PC-9 (cell line): ENCODE results near the gene ELAVL1.

Experiments
- CTCF ChIP-seq: fragments of 200-600 bp; sonication (generic); conservative IDR thresholded peaks from 2 replicates; pipeline ENCODE4 v1.6.1; 2017; ENCODE audit warnings: mixed run types, antibody characterized with exemption, mild to moderate bottlenecking, moderate library complexity
- EZH2 ChIP-seq: fragments of 200-600 bp; sonication (generic); IDR thresholded peaks from 2 replicates; pipeline ENCODE4 v1.8.0; 2017; ENCODE audit warnings: antibody characterized with exemption, low read depth

GRCh38 chr19:8045872-8046568 lies 40.6 kb upstream of the ELAVL1 start:
- TF ChIP-seq CTCF (no peak), EZH2 (no peak)
